NCI-H2196 (cell line): Measurements from ENCODE around the gene DSN1.

Source experiments
- DNase-seq: peaks from one replicate; lab custom pipeline; 2025; ENCODE audit not compliant: unreplicated experiment; lab: John Stamatoyannopoulos, UW

The DSN1 gene

DNA sequence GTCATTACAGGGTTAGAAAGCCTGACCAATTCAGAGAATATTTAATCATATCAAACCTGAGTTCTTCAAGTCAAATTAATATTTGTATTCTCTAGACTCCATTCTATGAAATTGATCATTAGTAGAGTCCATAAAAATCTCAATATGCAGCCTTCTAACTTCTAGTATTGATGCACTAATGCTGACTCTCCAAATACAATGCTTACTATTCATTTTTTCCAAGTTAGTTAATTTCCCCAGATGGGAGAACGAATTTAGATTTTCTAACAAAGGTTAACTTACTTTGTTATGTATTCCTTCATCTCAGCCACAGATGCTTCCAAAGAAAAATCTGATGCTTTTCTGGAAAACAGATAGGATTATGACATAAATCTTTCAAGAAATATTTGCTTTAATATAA is 15.3 kb downstream of the DSN1 start:
- no peak for DNase-seq

DNA sequence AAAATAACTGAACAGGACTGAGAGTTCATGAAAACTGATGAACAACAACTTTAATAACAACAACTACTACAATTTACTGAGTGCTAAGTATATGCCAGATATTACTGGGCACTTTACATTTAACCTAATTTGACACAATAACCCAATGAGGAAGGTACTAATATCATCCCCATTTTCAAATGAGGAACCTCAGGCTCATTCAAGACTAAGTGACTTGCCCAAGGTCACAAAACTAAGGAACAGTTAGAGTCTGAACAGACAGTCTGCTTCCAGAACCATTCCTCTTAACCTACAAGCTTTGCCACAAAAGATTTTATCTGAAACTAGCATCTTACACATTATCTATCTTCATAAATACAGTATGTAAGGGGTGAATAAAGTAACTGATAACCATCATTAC is 17.1 kb downstream of the DSN1 start:
- DNase-seq, result no peak

DNA sequence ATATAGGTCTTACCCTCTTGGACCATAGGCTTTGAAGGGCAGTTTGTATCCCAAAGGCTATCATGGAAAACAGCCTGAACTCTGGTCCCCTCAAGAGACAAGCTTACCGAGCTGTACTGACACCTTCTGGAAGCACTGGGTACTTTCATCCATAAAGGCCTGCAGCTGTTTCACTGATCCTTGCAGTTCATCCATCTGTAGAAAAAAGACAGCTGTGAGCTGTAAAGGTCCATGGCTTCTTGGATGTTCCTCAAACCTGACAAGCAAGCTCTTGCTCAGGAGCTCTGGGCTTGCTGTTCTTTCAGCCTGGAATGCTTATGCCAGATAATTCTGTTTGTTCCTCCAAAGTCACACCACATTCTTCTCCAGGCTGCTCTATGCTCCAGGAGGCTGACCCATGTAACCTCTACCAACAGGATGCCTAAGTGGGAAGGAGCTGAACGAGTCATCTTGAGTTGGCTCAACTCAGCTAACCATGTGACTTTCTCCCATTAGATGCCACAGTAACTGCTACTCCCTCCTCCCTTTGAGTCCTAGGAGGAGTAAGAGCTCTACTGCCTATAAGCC is 18.8 kb downstream of the DSN1 start:
- DNase-seq, result peak; percentile 68

DNA sequence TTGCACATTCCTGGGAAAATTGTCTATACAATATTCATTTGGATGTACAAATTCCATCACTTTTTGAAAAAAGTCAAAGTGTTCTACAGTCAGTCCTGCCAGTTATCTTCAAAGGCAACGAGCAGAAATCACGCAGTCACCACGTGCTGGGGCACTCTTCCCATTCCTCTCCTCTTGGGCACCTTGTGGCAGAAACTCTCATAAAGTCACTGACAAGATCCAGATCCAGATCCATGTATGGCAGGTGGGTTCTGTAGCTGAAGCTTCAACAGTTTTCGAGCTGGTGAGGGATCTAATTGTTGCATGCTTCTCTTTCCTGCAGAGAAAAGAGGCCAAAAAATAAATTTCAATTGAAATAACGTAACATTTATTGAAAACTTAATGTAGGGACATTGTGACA is 21.0 kb downstream of the DSN1 start:
- DNase-seq, result no peak

DNA sequence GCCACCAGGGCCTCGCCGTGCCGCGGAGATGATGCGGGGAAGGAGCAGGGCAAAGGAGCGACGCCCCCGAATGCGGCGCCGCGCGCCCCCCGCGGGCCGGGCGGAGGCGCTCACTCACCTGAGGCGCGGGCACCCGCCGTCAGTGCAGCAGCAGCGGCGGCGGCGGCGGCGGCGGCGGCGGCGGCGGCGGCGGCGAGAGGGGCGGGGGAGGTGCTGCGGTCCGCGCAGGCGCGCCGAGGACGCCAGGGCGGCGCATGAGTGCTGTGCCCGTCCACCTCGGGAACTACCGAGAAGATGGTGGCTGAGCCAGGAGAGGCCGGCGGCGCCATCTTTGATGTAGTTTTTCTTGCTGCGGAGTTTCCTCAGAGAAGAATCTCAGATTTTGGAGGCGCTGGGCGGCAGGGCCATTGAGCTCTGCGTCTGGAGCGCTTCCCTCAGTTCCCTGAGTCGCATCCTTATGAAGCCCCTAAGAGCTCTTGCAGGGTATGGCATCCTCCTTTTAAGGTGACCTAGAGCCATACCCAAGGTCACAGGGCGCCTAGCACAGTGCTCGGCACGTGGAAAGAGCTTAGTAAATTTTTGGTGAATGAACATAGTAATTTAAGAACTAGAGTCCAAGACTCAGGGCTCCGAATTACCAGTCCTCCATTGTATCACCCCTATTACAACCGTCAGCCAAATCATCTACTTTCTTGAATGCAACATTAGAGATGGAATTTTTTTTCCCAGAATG is 27.5 kb downstream of the DSN1 start, which contains the start of gene NDRG3:
Gene NDRG3, minus strand, starts transcription at position 164 of the 733 bp plus-strand sequence. CDS start 24,355 bp downstream, outside the sequence.
- peak; percentile 94 for DNase-seq

DNA sequence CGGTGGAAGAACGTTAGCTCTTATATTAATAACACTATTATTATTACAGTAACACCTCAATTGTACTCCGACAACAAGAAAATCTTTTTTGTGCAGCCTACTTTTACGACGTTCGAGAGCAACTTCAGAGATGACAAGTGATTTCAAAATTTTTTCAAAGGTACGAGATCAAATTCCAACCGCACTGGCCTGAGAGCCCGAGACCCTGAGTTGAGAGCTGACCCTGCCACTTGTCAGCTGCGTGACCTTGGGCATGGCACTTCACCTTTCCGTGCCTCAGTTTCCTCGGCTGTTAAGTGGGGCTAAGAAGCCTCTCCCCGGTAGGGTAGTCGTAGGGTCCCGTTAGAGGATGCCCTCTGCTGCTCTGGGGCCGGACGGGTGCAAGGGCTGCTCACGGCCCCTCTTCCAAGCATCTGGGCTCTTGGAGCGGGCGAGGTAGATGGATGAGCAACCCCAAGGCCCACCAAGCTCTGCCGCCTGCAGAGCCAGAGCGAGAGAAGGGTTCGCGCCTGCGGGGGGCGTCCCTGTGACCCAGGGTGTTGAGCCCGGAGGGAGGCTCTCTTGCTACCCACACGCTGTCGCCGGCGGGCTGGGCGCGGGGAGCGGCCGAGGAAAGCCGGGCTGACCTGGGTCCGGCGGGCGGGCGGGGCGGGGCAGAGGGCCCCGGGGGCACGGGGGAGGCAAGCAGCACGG is 28.2 kb downstream of the DSN1 start:
- DNase-seq, result no peak

DNA sequence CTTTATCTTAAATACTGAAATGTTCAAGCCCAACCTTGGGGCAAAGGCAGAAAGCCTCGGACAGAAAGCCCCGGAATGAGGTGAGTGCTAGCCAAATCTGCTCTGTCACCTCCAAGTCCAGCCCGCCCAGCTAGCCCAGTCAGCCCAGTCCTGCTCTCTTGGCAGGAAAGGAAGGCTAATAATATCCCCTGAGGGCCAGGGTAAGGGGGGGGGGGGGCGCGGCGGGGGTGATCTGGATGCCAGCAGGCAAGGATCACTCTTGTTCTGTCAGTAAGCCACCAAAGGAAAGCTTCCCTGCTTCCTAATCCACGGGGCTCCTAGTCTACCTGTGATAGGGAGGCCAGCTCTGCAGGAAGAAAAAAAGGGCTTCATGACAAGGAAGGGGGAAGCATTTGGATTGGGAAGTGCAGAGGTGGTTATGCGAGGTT is 28.8 kb downstream of the DSN1 start:
- no peak for DNase-seq

DNA sequence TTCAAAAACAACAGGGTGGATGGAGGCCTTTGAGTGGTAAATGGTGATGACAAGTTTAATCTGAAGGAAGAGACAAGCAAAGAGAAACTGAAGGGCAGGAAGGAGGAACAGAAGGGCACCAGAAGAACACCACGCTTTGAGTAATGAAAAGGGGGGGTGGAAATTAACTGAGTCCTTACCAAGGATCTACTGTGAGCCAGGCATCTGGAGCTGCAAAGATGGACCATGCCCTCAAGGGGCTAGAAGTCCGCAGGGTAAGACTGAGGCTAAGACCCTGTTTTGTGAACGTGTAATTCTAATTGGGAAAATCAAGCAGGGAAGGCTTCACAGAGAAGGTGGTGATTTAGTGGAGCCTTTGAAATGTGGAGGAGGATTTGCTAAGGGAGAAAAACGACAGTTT is 29.3 kb downstream of the DSN1 start:
- DNase-seq, result no peak

DNA sequence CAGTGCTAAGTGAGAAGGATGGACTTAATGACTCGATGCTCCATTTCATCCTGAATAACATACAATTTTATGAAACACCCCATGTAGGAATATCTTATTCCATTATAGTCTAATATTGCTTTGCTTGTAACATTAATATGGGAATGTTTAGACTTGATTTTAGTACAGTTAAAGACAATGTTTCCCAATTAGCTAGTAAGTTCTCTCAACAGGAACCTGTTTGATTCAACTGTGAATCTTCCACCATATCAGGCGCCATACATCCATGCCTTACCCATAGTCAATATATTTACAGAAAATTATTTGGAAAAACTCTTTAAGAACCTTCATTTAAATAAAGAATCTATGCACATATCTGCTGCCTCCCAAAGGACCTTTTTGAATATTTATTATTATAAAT is 31.0 kb downstream of the DSN1 start:
- DNase-seq, result no peak

DNA sequence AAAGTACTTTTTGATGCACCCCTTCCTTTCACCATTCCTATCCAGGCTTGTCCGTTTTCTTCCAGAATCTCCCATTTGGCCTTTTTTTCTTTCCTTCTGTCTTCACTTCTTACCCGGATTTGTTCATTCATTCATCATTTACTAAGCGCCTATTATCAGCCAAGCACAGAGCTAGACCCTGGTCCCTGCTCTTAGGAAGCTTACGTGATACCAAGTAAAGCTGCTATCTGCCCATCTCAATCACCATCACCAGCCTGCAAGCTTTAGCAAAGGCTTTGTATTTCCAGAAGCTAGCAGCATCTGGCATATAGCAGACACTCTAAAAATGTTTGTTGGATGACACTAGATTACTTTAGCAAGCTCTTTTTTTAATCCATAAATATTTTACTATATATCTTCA is 32.5 kb downstream of the DSN1 start:
- no peak for DNase-seq

DNA sequence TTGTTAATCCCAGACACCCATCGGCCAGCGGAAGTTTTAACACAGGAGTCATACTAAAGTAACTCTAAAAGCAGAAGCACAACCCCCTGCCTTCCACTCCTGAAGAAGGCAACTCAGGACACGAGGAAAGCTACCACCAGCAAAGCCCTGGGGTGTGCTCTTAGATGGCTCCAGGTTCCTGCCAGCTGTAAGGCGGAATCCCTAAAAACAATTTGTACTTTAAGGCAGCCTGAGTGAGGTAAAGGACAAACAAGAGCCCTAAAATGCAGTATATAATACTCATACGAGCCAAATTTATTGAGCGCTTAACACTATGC is 36.4 kb downstream of the DSN1 start:
- DNase-seq, result no peak

DNA sequence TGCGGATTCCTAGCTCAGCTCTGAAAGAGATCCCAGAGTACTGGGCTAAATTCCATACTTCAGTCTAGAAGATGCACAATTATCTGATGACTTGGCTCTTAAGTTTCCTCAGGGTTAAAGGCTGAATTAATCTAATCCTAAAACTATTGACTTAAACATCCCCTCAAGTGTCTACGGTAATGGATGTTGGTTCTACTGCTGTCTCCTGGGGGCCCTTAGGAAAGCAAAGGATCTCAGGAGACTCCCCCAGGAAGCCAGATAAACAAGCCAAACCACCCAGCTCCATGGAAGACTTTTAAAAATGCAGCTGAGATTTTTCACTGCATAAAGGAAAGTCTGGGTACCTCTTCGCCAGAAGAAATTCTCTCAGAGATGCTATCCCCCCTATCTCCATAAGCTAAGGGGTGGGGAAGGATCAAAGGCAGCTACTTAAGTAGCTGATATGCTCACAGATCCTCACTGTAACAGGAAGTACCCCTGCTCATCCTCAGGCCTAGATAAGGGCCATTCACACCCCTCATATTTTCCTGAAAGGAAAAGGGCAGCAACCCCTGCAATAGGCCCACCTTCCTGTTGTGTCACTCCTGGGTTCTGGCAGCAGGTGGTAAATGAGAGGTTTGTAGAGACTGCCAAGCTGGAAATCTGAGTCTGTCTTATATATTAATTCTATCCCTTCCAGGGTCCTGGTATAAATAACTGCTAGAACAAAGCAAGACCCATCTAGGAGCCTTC is 36.9 kb downstream of the DSN1 start:
- no peak for DNase-seq

DNA sequence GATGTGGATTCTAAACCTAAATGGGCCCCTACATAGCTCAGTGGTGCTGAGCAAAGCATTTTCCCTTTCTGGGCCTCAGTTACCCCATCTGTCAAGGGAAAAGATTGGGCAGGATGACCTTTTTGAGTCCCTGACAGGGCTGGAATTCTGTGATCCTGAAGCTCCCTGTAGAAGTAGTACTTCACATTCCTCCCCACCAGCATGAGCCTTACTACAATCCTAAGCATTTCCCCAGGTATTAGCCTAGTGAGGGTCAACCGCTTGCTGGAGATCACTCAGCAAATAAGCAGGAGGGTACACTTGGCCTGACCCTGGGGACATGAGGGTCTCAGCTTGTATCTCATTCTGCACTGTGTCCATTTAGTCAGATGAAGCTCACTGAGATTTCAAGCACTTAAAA is 41.1 kb downstream of the DSN1 start:
- no peak for DNase-seq

DNA sequence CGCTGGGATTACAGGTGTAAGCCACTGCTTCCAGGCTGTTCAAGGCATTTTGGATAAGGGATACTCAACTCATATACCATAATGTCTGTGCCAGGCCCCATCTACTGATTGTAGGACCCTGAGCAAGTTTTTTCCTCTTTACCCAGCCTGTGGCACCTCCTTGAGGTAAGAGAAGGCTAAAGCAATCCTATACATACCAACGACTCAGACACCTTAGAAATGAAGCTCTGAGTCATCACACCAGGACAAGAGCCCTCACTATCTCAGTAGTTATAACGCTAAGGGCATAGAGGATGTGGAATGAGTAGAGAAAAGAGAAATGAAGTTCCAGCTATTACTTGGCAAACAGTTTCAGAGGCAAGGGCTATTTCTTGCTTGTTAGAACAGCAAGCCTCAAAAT is 44.6 kb downstream of the DSN1 start:
- DNase-seq, result peak; percentile 9

DNA sequence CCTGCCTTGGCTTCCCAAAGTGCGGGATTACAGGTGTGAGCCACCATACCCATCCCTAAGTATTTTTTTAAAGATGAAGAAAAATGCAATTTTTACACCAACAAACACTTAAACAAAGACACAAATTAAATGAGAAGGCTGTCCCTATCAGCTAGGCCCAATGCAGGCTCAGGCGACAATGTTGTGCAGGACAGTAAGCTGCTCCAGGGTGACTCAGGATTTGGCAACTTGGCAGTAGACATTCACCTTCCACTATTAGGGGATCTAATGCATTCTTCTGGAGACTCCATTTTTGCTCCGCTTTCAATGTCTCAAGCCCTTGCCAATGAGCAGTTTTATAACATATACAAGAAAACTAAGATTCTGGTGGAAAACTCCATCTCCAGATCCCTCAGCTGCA is 47.4 kb downstream of the DSN1 start:
- DNase-seq, result no peak

DNA sequence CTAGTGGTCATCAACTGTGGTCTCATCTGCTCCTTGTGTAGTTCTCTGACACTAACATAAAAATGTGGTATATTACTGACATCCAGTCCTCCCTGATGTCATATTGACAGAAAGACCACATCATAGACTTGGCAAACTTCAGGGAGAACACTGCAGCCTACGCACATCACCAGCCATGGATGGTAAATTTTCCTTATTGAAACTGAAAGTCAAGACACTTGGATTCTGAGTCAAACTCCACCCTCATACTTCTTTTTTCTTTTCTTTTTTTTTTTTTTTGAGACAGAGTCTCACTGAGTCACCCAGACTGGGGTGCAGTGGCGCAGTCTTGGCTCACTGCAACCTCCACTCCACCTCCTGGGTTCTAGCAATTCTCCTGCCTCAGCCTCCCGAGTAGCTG is 53.1 kb downstream of the DSN1 start:
- DNase-seq, result no peak

DNA sequence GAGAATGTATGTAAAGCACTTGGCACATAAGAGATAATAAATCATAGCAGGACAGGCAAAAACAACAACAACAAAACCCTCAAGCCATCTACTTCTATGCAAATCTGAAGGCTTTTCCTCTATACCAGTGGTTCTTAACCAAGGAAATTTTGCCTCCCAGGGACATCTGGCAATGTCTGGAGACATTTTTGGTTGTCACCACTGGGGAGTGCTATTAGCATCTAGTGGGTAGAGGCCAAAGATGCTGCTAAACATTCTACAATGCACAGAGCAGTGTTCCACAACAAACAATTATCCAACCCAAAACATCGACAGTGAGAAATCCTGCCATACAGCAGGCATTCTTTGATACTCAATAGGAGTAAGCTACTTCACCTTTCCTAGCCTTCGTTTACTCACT is 55.9 kb downstream of the DSN1 start:
- DNase-seq, result no peak

DNA sequence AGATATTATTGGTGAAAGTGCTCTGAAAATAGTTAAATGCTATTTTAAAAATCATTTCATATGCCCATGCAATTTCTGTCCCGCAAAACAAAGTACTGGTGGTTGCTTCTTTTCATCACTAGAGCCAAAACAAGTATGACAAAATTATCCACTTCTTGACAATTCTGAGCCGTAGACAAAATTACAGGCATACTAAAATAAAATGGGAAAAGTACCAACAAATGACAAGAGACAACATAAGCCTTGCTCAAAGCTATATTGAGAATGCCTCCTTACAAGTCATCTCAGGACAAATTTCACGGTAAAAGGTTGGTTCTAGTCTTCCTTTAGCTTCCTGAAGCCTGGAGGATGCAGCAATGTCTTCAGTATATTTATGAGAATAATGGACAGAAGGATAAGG is 56.5 kb downstream of the DSN1 start:
- DNase-seq, result no peak

DNA sequence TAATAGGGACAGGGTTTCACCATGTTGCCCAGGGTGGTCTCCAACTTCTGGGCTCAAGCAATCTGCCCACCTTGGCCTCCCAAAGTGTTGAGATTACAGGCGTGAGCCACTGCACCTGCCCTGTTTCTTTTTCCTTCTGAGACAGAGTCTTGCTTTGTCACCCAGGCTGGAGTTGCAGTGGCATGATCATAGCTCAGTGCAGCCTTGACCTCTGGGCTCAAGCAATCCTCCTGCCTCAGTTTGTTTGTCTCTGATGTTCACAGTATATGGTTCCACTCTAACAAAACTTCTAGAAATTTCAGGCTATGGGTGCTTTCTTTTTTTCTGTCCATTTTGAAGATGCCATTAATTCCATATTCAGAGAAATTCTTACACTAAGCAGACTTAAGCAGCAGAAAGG is 60.8 kb downstream of the DSN1 start:
- DNase-seq, result no peak

DNA sequence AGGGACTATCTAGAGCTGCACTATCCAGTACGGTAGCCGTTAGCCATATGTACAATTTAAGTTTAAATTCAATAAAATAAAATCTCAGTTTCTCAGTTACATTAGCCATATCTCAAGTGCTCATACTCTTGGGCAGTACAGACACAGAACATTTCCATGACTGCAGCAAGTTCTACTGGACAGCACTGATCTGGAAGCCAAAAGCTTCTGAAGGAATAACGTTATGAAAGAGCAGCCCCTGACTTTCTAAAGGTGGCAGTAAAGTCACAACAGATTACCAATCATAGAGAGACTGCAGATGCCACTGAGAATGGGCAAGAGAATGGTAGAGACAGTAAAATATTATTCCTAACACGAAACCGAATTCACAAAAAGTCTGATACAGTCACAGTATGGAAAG is 64.4 kb downstream of the DSN1 start:
- DNase-seq, result no peak

DNA sequence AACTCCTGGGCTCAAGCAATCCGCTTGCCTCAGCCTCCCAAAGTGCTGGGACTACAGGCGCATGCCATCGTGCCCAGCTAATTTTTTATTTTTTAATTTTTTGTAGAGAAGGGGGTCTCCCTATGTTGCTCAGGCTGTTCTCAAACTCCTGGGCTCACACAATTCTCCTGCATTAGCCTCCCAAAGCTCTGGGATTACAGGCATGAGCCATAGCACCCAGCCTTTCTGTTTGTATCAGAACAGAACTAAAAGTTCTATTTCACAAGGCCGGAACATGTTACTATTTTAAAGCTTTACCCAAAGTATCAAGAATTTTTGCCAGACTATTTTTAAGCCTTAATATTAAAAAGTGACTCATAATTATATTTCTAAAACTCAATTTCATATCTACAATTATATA is 70.0 kb downstream of the DSN1 start:
- DNase-seq, result no peak
